Karpas-422 (cell line): ENCODE measurements around the gene C9orf153. TPM values are rescaled to one million over a fixed set of nuclear protein-coding genes. Genes with fewer than 3 reads are reported as not detected.

Source experiments
- DNase-seq: peaks from one replicate; pipeline ENCODE4 v3.0.0-alpha.2; 2015
- H2AFZ ChIP-seq: fragments of 200-600 bp; sonication (generic); 2 replicates; pipeline ENCODE4 v1.6.1; 2014; ENCODE audit warnings: antibody characterized with exemption, low read length, mixed read lengths
- H3K27ac ChIP-seq: fragments of 200-600 bp; sonication (generic); 2 replicates; pipeline ENCODE4 v1.5.1; 2014; ENCODE audit warnings: mild to moderate bottlenecking, low read length, moderate library complexity
- H3K27me3 ChIP-seq: fragments of 200-600 bp; sonication (generic); 2 replicates; pipeline ENCODE4 v1.6.1; 2014; ENCODE audit warnings: low read length, mixed read lengths
- H3K36me3 ChIP-seq: fragments of 200-600 bp; sonication (generic); 2 replicates; pipeline ENCODE4 v1.6.1; 2014; ENCODE audit warnings: low read length, mixed read lengths; ENCODE audit not compliant: insufficient read depth
- H3K4me1 ChIP-seq: fragments of 200-600 bp; sonication (generic); 2 replicates; pipeline ENCODE4 v1.6.1; 2014; ENCODE audit warnings: mild to moderate bottlenecking, low read length, mixed read lengths
- H3K4me2 ChIP-seq: fragments of 200-600 bp; sonication (generic); 2 replicates; pipeline ENCODE4 v1.6.1; 2014; ENCODE audit warnings: low read length, low read depth, mild to moderate bottlenecking; ENCODE audit not compliant: poor library complexity, severe bottlenecking
- H3K4me3 ChIP-seq: fragments of 200-600 bp; sonication (generic); 2 replicates; pipeline ENCODE4 v1.5.1; 2014; ENCODE audit warnings: mild to moderate bottlenecking, antibody characterized with exemption, low read length, mixed read lengths
- H3K79me2 ChIP-seq: fragments of 200-600 bp; sonication (generic); 2 replicates; pipeline ENCODE4 v1.6.1; 2014; ENCODE audit warnings: mild to moderate bottlenecking, low read length, mixed read lengths
- H3K9ac ChIP-seq: fragments of 200-600 bp; sonication (generic); 2 replicates; pipeline ENCODE4 v1.6.0; 2014; ENCODE audit warnings: low read length
- H3K9me2 ChIP-seq: fragments of 200-600 bp; sonication (generic), shearing (Covaris generic); replicated peaks from 2 replicates; pipeline ENCODE4 v1.6.0; 2014; ENCODE audit warnings: mild to moderate bottlenecking, low read length, moderate library complexity; ENCODE audit not compliant: insufficient read depth
- H3K9me3 ChIP-seq: fragments of 300-700, 200-600 bp; sonication (generic); 2 replicates; pipeline ENCODE4 v1.6.1; 2014; ENCODE audit warnings: low read length, mixed read lengths
- H4K20me1 ChIP-seq: fragments of 200-600 bp; sonication (generic); 2 replicates; pipeline ENCODE4 v1.6.1; 2014; ENCODE audit warnings: mild to moderate bottlenecking, antibody characterized with exemption, low read length, low read depth; ENCODE audit not compliant: insufficient read depth
- total RNA-seq: library from RNA; depleted of rRNA; stranded (reverse); fragments of >200 nt; shearing (Covaris generic); gene quantifications from 2 replicates; pipeline ENCODE4 v1.2.3, GENCODE V29; 2014; ENCODE audit warnings: low replicate concordance

Gene C9orf153
- total RNA-seq, 1 experiment from 2014 or later, result 2.9 TPM

DNA sequence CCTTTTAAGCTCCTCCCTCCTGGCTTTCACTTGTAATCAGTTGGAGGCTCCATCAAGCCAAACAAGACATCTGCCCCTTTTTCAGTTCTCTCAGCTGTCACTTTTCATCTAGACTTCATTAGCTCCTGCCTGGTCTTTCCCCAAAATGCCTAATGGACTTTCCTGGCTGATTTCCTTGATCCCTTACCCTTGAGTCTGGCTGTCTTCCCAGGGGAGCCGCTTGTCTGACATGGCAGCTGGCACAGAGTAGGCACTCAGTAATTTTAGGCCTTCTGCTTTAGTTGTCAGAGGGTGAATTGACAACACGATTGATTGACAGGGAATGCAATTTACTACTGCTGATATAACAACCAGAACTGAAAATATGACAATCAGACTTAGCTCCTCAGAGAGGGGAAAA is 2.1 kb downstream of the C9orf153 start:
- H3K27ac ChIP-seq, result no peak overlapping the region
- no peaks in the 10 kb centered on the region for H3K9me3 ChIP-seq
- H3K9ac ChIP-seq, result no peak overlapping the region

GRCh38 chr9:86256653-86257052 is 2.8 kb downstream of the C9orf153 start:
- Histone ChIP-seq H4K20me1 (no peaks in the 10 kb centered on the region), H3K9me3 (no peaks in the 10 kb centered on the region), H3K4me2 (no peak overlapping the region), H3K9me2 (no peaks in the 10 kb centered on the region), H3K27ac (no peak overlapping the region), H3K4me3 (no peak overlapping the region), H3K27me3 (0 out of 2 replicates have a peak, but pooled peaks cover 3% of the 10 kb centered on the region), H2AFZ (no peak overlapping the region), H3K79me2 (no peaks in the 10 kb centered on the region), H3K9ac (no peak overlapping the region), H3K36me3 (no peaks in the 10 kb centered on the region), H3K4me1 (no peaks in the 10 kb centered on the region)
- DNase-seq, result no peak

More for the DNA sequence above, 2.1 kb downstream of the C9orf153 start:
- no peak overlapping the region for H3K4me3 ChIP-seq
- H3K9me2 ChIP-seq, result no peaks in the 10 kb centered on the region
- no peak for DNase-seq
- H3K36me3 ChIP-seq, result no peaks in the 10 kb centered on the region
- H3K27me3 ChIP-seq, result 0 out of 2 replicates have a peak, but pooled peaks cover 3% of the 10 kb centered on the region
- H3K79me2 ChIP-seq, result no peaks in the 10 kb centered on the region
- H4K20me1 ChIP-seq, result no peaks in the 10 kb centered on the region
- no peak overlapping the region for H3K4me2 ChIP-seq
- no peaks in the 10 kb centered on the region for H3K4me1 ChIP-seq
- no peak overlapping the region for H2AFZ ChIP-seq

DNA sequence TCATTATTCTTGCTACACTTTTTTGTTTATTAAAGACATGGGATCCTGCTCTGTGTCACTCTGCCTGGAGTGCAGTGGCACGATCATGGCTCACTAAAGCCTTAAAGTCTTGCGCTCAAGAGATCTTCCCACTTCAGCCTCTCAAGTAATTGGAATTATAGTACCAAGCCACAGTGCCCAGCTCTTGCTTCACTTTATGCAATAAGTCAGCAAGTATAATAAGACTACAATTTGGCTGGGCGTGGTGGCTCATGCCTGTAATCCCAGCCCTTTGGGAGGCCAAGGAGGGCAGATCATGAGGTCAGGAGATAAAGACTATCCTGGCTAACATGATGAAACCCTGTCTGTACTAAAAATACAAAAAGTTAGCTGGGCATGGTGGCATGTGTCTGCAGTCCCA is 5.9 kb downstream of the C9orf153 start:
- Histone ChIP-seq H3K9me2 (no peaks in the 10 kb centered on the region), H4K20me1 (no peaks in the 10 kb centered on the region), H3K4me2 (no peak overlapping the region), H2AFZ (no peak overlapping the region), H3K27ac (no peak overlapping the region), H3K79me2 (no peaks in the 10 kb centered on the region), H3K9ac (no peak overlapping the region), H3K27me3 (0 out of 2 replicates have a peak, but pooled peaks cover 3% of the 10 kb centered on the region), H3K36me3 (no peaks in the 10 kb centered on the region), H3K4me1 (no peaks in the 10 kb centered on the region), H3K4me3 (no peak overlapping the region), H3K9me3 (no peaks in the 10 kb centered on the region)
- peak; percentile 2 for DNase-seq

DNA sequence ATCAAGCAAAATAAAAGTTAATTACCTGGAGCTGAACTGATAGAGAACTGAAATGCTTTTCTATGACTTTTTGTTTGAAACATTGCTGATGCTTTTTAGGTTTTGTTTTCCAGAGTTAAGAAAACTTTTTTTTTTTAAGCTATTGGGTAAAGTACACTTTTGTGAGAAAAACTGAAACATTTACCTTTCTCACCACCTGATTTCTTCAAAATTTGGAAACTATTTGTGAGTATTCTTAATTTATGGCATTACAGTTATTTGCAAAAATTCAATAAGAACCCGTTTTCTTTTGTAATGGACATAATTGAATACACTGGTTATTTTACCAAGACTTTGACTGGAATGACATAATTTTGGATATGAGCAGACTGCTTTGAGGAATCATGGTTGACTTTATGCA is 6.6 kb downstream of the C9orf153 start:
- H3K4me1 ChIP-seq, result no peaks in the 10 kb centered on the region
- H2AFZ ChIP-seq, result no peak overlapping the region
- no peak overlapping the region for H3K4me2 ChIP-seq
- no peaks in the 10 kb centered on the region for H3K9me3 ChIP-seq
- H3K9me2 ChIP-seq, result no peaks in the 10 kb centered on the region
- no peak for DNase-seq
- H3K4me3 ChIP-seq, result no peak overlapping the region
- H4K20me1 ChIP-seq, result no peaks in the 10 kb centered on the region
- H3K27ac ChIP-seq, result no peak overlapping the region
- H3K36me3 ChIP-seq, result no peaks in the 10 kb centered on the region
- no peaks in the 10 kb centered on the region for H3K79me2 ChIP-seq
- 0 out of 2 replicates have a peak, but pooled peaks cover 3% of the 10 kb centered on the region for H3K27me3 ChIP-seq
- no peak overlapping the region for H3K9ac ChIP-seq

DNA sequence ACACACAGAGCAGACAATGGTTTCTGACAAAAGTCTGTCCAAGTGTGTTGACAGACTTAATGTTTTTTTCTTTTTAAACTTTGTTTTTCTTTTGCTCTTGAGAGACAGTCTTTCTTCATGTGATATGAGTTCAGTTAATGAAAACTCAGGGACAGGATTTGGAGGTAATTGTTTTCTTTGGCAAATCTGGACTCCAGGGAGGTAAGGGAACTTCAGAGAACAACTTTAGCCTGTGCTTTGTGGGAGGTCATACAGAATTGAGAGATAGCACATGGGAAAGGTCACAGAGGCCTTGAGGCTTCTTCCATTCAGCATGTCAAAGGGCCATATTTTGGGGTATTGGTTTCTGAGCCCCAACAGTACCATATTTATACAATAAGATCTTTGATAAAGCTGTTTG is 9.3 kb downstream of the C9orf153 start:
- no peaks in the 10 kb centered on the region for H3K36me3 ChIP-seq
- H3K79me2 ChIP-seq, result no peaks in the 10 kb centered on the region
- no peak overlapping the region for H3K4me3 ChIP-seq
- H3K4me2 ChIP-seq, result no peak overlapping the region
- peaks cover 11% of the 10 kb centered on the region for H3K4me1 ChIP-seq
- no peaks in the 10 kb centered on the region for H3K9me2 ChIP-seq
- H3K9me3 ChIP-seq, result no peaks in the 10 kb centered on the region
- H3K27ac ChIP-seq, result no peak overlapping the region
- H3K9ac ChIP-seq, result no peak overlapping the region
- H2AFZ ChIP-seq, result no peak overlapping the region
- H3K27me3 ChIP-seq, result 0 out of 2 replicates have a peak, but pooled peaks cover 3% of the 10 kb centered on the region
- no peaks in the 10 kb centered on the region for H4K20me1 ChIP-seq
- DNase-seq, result no peak

DNA sequence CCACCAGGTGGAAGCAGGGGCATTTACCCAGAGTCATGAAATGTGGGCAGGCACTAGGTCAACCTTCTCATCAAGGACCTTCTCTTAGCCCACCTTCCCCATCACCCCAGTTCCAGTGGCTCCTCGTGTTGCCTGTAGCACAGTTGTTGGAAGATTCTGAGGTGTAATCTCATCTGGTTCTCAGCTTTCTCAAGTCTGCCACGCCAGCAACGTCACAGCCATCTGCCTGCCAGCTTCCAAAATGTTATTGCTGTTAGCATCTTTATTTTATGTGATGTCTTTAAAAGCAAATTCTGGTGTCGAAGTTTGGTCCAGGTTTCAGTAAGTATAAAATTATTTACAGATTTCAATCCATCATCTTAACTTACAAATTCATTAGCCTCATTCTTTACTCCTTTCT is 10.7 kb downstream of the C9orf153 start:
- Histone ChIP-seq H3K9me2 (no peaks in the 10 kb centered on the region), H3K36me3 (no peaks in the 10 kb centered on the region)

DNA sequence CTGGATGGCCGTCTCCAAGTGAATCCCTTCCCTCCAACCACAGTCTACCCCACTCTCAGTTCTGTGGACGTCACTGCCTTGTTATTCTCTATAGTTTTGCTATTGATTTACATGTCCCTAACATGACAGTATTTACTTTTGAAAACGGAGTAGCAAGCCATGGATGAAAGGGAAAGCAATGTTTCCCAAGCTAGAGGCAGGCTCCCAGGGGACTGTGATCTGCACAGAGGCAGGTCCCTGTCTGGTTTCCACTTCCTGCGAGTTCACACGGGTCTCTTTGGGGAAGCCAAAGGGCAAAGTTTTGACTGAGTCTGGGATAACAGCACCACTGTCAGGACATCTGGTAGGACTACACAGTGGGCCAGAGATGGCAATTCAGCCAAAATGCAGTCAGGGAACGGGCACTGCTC is 12.7 kb downstream of the C9orf153 start:
- Histone ChIP-seq H4K20me1 (no peaks in the 10 kb centered on the region), H3K27me3 (no peaks in the 10 kb centered on the region), H2AFZ (no peak overlapping the region), H3K9me3 (no peaks in the 10 kb centered on the region), H3K9ac (no peak overlapping the region), H3K27ac (no peak overlapping the region), H3K4me1 (peaks cover 11% of the 10 kb centered on the region), H3K9me2 (no peaks in the 10 kb centered on the region), H3K79me2 (no peaks in the 10 kb centered on the region), H3K4me3 (no peak overlapping the region), H3K4me2 (no peak overlapping the region), H3K36me3 (no peaks in the 10 kb centered on the region)
- DNase-seq, result peak; percentile 56

More for the DNA sequence above, 10.7 kb downstream of the C9orf153 start:
- no peak overlapping the region for H3K27ac ChIP-seq
- no peak for DNase-seq
- no peak overlapping the region for H2AFZ ChIP-seq
- H3K4me3 ChIP-seq, result no peak overlapping the region
- no peaks in the 10 kb centered on the region for H4K20me1 ChIP-seq
- H3K9ac ChIP-seq, result no peak overlapping the region
- H3K9me3 ChIP-seq, result no peaks in the 10 kb centered on the region
- 0 out of 2 replicates have a peak, but pooled peaks cover 3% of the 10 kb centered on the region for H3K27me3 ChIP-seq
- H3K4me2 ChIP-seq, result no peak overlapping the region
- H3K79me2 ChIP-seq, result no peaks in the 10 kb centered on the region
- peaks cover 11% of the 10 kb centered on the region for H3K4me1 ChIP-seq

- H3K9me3 ChIP-seq, result no peaks in the 10 kb centered on the region
- H3K36me3 ChIP-seq, result no peaks in the 10 kb centered on the region
- H3K27me3 ChIP-seq, result no peaks in the 10 kb centered on the region
- no peak overlapping the region for H3K4me3 ChIP-seq
- peaks cover 10% of the 10 kb centered on the region for H3K4me1 ChIP-seq
- no peak overlapping the region for H3K4me2 ChIP-seq
- H4K20me1 ChIP-seq, result no peaks in the 10 kb centered on the region
- H3K27ac ChIP-seq, result no peak overlapping the region
- DNase-seq, result no peak
- H3K79me2 ChIP-seq, result no peaks in the 10 kb centered on the region
- H3K9me2 ChIP-seq, result no peaks in the 10 kb centered on the region
- no peak overlapping the region for H2AFZ ChIP-seq
- no peak overlapping the region for H3K9ac ChIP-seq
Measured at GRCh38 chr9:86242071-86242470, 17.4 kb downstream of the C9orf153 start.

DNA sequence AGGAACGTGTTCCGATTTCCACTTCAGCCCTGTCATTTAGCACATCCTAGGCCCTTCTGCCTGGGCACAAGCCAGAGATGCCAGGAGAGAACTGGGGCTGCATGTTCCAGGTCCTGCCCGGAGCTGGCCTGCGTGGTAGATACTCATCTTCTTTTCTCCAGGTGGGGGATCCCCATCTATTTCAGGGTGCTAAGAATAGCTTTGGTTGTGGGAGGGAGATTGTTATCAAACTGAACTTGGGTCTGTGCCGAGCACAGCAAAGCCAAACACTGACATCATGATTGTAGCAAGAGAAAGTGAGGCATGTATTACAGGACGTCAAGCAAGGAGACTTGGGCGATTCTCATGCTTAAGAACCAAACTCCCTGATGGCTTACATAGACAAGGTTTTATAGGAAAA is 18.2 kb downstream of the C9orf153 start:
- Histone ChIP-seq H4K20me1 (no peaks in the 10 kb centered on the region), H3K4me1 (peaks cover 2% of the 10 kb centered on the region; the same call in 1 of the 2 replicates), H3K27ac (no peak overlapping the region), H3K4me3 (no peak overlapping the region), H3K9me3 (no peaks in the 10 kb centered on the region), H3K4me2 (no peak overlapping the region), H3K79me2 (no peaks in the 10 kb centered on the region), H3K36me3 (no peaks in the 10 kb centered on the region), H3K9me2 (no peaks in the 10 kb centered on the region), H2AFZ (no peak overlapping the region), H3K9ac (no peak overlapping the region), H3K27me3 (no peaks in the 10 kb centered on the region)
- DNase-seq, result no peak
